ENCODE data around the gene ZP2. TPM values are rescaled to one million over a fixed set of nuclear protein-coding genes. Genes with fewer than 3 reads are reported as not detected.

ZP2 gene
- total RNA-seq, 1 experiment from 2014 or later, result not detected

Other genes with a start within 250 kb of the ZP2 start
- gene DNAH3, start 60.7 kb downstream of the ZP2 start, total RNA-seq (2014; rRNA removed; shearing (Covaris generic); ENCODE audit: low replicate concordance), result not detected in 2 replicates
- 40.5 and 48.3 TPM in 2 replicates for gene LDAF1, start 52.9 kb downstream of the ZP2 start, total RNA-seq (2014; rRNA removed; shearing (Covaris generic); ENCODE audit: low replicate concordance)
- not detected in 2 replicates for gene ANKS4B, start 22.1 kb upstream of the ZP2 start, total RNA-seq (2014; rRNA removed; shearing (Covaris generic); ENCODE audit: low replicate concordance)
- gene CRYM, start 66.7 kb upstream of the ZP2 start, total RNA-seq (2014; rRNA removed; shearing (Covaris generic); ENCODE audit: low replicate concordance), result 6.8 and 7.1 TPM in 2 replicates